HG03095 (cell line): ENCODE data around the gene LIPN.

ENCODE experiments used
- ATAC-seq: cut with Tn5 transposase; IDR thresholded peaks from one replicate; pipeline ENCODE4 v1.9.1; 2021; ENCODE audit warnings: moderate library complexity; ENCODE audit not compliant: unreplicated experiment

LIPN gene

GRCh38 chr10:88826388-88826787 is 66.6 kb downstream of the LIPN start:
- no peak for ATAC-seq

GRCh38 chr10:88827671-88828070 is 67.9 kb downstream of the LIPN start:
- no peak for ATAC-seq

- ATAC-seq, result no peak
These were observed 68.5 kb downstream of the LIPN start for GRCh38 chr10:88828310-88828709.
